ENCODE measurements around the gene TWF1.
"Not testable (repeated sequence)": the region's sequence is repeated elsewhere in the genome, so short reads cannot be mapped to it uniquely, and the experiment has no call there.

The TWF1 gene

GRCh38 chr12:43758728-43759563 is 47.2 kb downstream of the TWF1 start, which contains the start of the genes IRAK4 and PUS7L:
TSS of gene IRAK4 (plus strand) at chr12:43758951. CDS start at chr12:43768112, 9,161 bp downstream.
TSS of gene PUS7L (minus strand) at chr12:43758790. CDS start at chr12:43755245, 3,545 bp downstream.
- Histone ChIP-seq H3K4me3 (replicated peaks; ENCODE audit: insufficient read depth, low read length) (peak within 1 kb of the TSS; percentile 77), H3K27me3 (ENCODE audit: insufficient read depth, poor library complexity, severe bottlenecking) (no peaks in the 10 kb centered on the region), H3K27ac (replicated peaks) (peak within 1 kb of the TSS; percentile 88)
- no peak for TF ChIP-seq GABPA (IDR thresholded peaks at IDR 0.05; ENCODE audit: low read depth)
- TF ChIP-seq POLR2AphosphoS5 (IDR thresholded peaks at IDR 0.05; ENCODE audit: low read depth): peak; percentile 65; the same call in 1 of the 2 replicates
- TF ChIP-seq SPI1 (IDR thresholded peaks at IDR 0.05; ENCODE audit: borderline replicate concordance, low read depth): peak; percentile 82
- TF ChIP-seq REST (IDR thresholded peaks at IDR 0.05; ENCODE audit: insufficient replicate concordance, low read depth): no peak
- peak; percentile 7 for TF ChIP-seq CTCF (IDR thresholded peaks at IDR 0.05; ENCODE audit: insufficient read depth, low read length)
- peak; percentile 92 to 96 for DNase-seq (ENCODE audit: low read depth in 1 of 2, low spot score in 1 of 2)

- peak overlapping the region; percentile 77 for H3K4me3 ChIP-seq (replicated peaks; ENCODE audit: insufficient read depth, low read length)
- no peaks in the 10 kb centered on the region for H3K27me3 ChIP-seq (ENCODE audit: insufficient read depth, poor library complexity, severe bottlenecking)
- peak overlapping the region; percentile 88 for H3K27ac ChIP-seq (replicated peaks)
- DNase-seq (ENCODE audit: low read depth in 1 of 2, low spot score in 1 of 2): no peak
- TF ChIP-seq REST (IDR thresholded peaks at IDR 0.05; ENCODE audit: insufficient replicate concordance, low read depth): no peak
- TF ChIP-seq CTCF (IDR thresholded peaks at IDR 0.05; ENCODE audit: insufficient read depth, low read length): no peak
- TF ChIP-seq SPI1 (IDR thresholded peaks at IDR 0.05; ENCODE audit: borderline replicate concordance, low read depth): no peak
- TF ChIP-seq GABPA (IDR thresholded peaks at IDR 0.05; ENCODE audit: low read depth): no peak
- no peak for TF ChIP-seq POLR2AphosphoS5 (IDR thresholded peaks at IDR 0.05; ENCODE audit: low read depth)
Measured at GRCh38 chr12:43758247-43758727, 47.8 kb downstream of the TWF1 start.

- no peak overlapping the region for H3K27ac ChIP-seq (replicated peaks)
- DNase-seq (ENCODE audit: low read depth in 1 of 2, low spot score in 1 of 2): no peak
- TF ChIP-seq GABPA (IDR thresholded peaks at IDR 0.05; ENCODE audit: low read depth) (no peak), POLR2AphosphoS5 (IDR thresholded peaks at IDR 0.05; ENCODE audit: low read depth) (no peak), REST (IDR thresholded peaks at IDR 0.05; ENCODE audit: insufficient replicate concordance, low read depth) (no peak), SPI1 (IDR thresholded peaks at IDR 0.05; ENCODE audit: borderline replicate concordance, low read depth) (no peak), CTCF (IDR thresholded peaks at IDR 0.05; ENCODE audit: insufficient read depth, low read length) (no peak)
- no peaks in the 10 kb centered on the region for H3K27me3 ChIP-seq (ENCODE audit: insufficient read depth, poor library complexity, severe bottlenecking)
- H3K4me3 ChIP-seq (replicated peaks; ENCODE audit: insufficient read depth, low read length): no peak overlapping the region
Measured at GRCh38 chr12:43754015-43754414, 52.1 kb downstream of the TWF1 start.

GRCh38 chr12:43751360-43751759 is 54.8 kb downstream of the TWF1 start:
- not testable (repeated sequence) for H3K27ac ChIP-seq (replicated peaks); H3K27me3 ChIP-seq (ENCODE audit: insufficient read depth, poor library complexity, severe bottlenecking); DNase-seq (ENCODE audit: low read depth in 1 of 2, low spot score in 1 of 2); H3K4me3 ChIP-seq (replicated peaks; ENCODE audit: insufficient read depth, low read length)

Measured in HL-60 (cell line).